HG03558 (cell line): ENCODE measurements around the gene CAMKK2.
"Not testable (repeated sequence)": the region's sequence is repeated elsewhere in the genome, so short reads cannot be mapped to it uniquely, and the experiment has no call there.

Source experiments
- ATAC-seq: cut with Tn5 transposase; IDR thresholded peaks from one replicate; pipeline ENCODE4 v1.9.1; 2021; ENCODE audit warnings: moderate number of reproducible peaks; ENCODE audit not compliant: unreplicated experiment; ENCODE audit errors: extremely low read depth

The CAMKK2 gene

DNA sequence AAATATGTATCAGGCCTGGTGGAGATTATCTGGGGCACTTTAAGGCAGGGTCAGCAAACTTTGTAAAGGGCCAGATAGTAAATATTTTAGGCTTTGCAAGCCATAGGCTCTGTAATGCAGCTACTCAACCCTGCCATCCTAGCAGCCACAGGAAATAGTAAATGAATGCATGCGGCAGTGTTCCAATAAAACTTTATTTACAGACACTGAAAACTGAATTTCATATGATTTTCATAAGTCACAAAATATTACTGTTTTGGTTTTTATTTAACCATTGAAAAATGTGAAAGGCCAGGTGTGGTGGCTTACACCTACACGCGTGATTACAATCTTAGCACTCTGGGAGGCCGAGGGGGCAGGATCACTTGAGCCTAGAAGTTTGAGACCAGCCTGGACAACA, 3.2 kb upstream of the CAMKK2 start:
- ATAC-seq = no peak

GRCh38 chr12:121298411-121298810, 1.9 kb upstream of the CAMKK2 start:
- ATAC-seq = not testable (repeated sequence)

- ATAC-seq = no peak
These were observed 1.0 kb upstream of the CAMKK2 start for GRCh38 chr12:121297435-121297991.

GRCh38 chr12:121295746-121296617, 527 bp downstream of the CAMKK2 start:
- peak; percentile 15 for ATAC-seq

DNA sequence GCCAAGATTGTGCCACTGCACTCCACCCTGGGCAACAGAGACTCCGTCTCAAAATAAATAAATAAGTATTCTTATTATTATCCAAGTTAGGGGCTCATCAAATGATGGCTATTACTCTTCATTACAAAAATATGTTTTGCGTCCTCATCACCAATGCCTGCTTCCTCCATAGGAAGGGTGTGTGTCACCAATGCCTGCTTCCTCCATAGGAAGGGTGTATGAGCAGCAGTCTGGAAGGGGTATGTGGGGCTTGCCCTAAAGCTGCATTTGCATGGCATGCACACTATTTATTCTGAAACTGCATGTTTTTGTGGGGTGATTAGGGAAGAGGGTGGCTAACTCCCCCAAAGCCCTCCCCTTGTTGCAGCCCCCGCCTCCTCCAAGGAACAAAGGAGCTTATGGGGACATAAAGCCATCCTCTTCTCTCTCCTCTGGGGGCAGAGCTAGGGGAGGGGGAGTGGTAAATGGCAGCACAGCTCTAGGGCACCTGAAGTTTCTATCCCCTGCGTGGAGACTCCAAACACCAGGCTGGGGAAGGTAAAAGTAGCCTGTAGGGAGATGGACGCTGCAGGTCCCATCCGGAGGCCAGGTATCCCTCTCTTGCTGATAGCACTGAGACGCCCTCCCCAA, 1.3 kb downstream of the CAMKK2 start:
- no peak for ATAC-seq

- no peak for ATAC-seq
These were observed 2.2 kb downstream of the CAMKK2 start for GRCh38 chr12:121294151-121294889.

DNA sequence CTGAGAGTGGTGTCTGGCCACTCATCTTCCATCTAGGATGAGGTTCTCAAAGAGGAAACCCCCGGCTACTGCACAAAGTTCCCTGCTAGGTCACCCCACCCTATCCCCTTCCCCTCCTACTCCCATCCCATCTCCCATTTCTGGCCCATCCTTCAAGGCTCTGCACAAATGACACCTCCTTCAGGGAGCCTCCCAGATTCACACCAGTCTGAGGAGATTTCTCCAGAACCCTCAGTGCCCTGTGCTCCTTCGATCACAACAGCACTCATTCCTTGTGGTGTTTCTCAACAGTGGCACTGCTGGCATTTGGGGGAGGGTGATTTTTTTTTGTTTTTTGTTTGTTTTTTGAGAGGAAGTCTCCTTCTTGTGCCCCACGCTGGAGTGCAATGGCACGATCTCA, 2.9 kb downstream of the CAMKK2 start:
- ATAC-seq = no peak

- no peak for ATAC-seq
These were observed 6.1 kb downstream of the CAMKK2 start for GRCh38 chr12:121290410-121290809.

DNA sequence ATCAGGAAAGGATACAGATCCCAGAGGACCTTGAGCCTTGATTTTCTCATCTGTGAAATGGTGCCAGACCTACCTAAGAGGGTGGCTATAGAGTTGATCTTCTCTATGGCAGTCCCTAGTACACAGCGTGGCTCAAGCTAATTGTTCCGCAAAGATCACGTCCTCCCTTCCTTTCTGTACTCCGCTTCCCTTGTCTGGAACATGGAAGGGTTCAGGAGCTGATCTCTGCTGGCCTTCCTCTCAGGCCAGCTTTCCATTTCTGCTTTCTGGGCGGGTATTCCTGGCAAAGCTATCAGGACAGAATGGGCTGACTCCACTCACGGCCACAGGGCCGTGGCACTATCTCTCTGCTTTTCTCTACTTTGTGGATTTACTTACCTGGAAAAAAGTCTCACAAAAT, 6.5 kb downstream of the CAMKK2 start:
- no peak for ATAC-seq

DNA sequence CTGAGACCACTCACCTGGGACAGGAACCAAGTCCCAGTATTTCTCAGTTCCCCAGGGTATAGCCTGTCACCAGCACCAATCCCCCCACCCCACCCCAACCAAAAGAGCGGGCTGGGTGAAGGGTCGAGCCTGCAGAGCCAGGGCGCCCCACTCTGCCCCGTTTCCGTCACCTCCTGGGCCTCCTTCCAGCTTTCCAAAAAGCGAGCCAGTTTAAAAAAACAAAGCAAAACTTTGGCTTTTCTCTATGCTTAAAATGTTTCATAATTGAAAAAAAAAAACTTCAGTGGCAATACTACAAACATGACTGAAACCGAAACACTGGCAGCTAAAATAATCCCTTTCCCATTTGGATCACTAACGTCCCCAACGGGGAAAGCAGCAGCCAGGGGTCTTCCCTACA, 7.5 kb downstream of the CAMKK2 start:
- no peak for ATAC-seq

DNA sequence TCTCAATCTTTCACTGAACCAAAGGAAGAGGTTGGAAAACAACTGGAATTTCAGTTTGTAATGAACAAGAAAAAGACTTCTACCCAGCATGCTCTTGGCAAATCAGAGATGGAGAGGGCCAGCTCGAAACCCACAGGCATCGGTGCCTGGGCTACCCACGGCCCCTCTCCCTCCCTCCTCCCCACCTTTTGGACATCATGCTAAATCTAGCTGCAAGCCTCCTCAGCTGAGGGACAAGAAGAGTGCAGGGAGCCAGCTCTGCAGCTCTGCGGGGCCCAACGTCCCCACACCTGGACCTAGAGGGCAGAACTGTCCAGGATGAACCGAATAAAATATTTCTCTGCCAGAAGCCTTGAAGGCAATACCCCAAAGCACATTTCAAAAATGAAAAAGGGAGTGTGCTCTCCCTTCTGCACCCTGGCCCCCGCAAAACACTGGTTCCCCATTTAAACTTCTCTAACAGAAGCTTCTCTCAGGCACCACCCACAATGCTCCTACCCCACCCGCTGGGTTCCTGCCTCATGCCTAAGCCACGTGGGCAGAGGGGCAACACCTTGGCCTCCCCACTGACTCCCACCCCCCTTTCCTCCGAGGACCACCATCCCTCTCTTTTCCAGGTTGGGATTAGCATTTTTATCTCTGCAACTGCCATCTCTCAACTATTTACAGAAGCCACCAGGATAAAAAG, 8.2 kb downstream of the CAMKK2 start:
- ATAC-seq = no peak

DNA sequence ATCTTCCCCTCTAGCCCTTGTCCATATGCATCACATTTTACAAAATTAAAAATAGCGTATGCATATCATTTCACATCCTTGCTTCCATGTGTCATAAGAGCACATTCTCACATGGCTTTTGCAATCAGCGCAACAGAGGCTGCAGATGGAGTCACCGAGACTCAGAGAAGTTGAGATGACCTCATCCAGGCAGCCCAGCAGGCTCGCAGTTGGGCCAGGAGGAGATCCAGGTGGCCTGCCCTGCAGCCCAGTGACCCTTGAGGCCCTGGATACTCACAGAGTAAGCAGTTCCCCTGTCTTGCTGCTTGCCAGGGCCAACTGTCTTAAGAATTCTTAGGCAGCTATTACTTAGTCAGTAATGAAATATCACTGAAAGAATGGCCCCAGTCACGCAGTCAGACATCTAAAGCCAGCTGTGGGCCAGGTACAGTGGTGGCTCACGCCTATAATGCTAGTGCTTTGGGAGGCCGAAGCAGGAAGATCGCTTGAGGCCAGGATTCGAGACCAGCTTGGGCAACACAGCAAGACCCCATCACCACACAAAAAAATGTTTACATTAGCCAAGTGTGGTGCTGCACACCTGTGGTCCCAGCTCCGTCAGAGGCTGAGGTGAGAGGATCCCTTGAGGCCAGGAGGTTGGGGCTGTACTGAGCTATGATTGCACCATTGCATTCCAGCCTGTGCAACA, 9.1 kb downstream of the CAMKK2 start:
- ATAC-seq = no peak

GRCh38 chr12:121285856-121286255, 10.7 kb downstream of the CAMKK2 start:
- ATAC-seq = no peak

GRCh38 chr12:121284551-121285390, 11.7 kb downstream of the CAMKK2 start:
- no peak for ATAC-seq

- no peak for ATAC-seq
These were observed 12.7 kb downstream of the CAMKK2 start for GRCh38 chr12:121283841-121284240.

GRCh38 chr12:121283388-121283787, 13.1 kb downstream of the CAMKK2 start:
- no peak for ATAC-seq

DNA sequence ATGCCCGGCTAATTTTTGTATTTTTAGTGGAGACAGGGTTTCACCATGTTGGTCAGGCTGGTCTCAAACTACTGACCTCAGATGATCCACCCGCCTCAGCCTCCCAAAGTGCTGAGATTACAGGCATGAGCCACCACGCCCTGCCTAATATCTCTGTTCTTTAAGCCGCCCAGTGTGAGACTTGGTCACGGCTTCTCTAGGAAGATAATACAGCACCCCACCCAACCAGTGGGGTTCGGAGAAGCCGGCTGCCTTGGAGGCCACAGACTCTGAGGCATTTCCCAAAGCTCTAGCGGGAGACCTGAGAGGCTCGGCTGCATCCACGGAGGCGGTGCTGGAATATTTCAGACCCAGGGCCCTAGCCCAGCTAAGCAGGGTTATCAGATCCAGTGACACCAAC, 13.6 kb downstream of the CAMKK2 start:
- not testable (repeated sequence) for ATAC-seq

GRCh38 chr12:121282072-121282742, 14.3 kb downstream of the CAMKK2 start:
- ATAC-seq = no peak
